ENCODE measurements around the gene PILRA.
A peak's percentile ranks its signal among the peaks of the same experiment; 100 is the strongest.
"Not testable (repeated sequence)": the region's sequence is repeated elsewhere in the genome, so short reads cannot be mapped to it uniquely, and the experiment has no call there.

PILRA gene

GRCh38 chr7:100370303-100370702, 3.0 kb upstream of the PILRA start:
- no peak overlapping the region for H3K4me3 ChIP-seq (ENCODE audit: low read length)
- DNase-seq (ENCODE audit: low read depth), result no peak
- TF ChIP-seq CTCF (conservative IDR thresholded peaks at IDR 0.05; ENCODE audit: low read depth, low read length), result no peak

GRCh38 chr7:100370746-100371145, 2.5 kb upstream of the PILRA start:
- H3K4me3 ChIP-seq (ENCODE audit: low read length), result no peak overlapping the region
- no peak for DNase-seq (ENCODE audit: low read depth)
- TF ChIP-seq CTCF (conservative IDR thresholded peaks at IDR 0.05; ENCODE audit: low read depth, low read length), result no peak

- DNase-seq (ENCODE audit: low read depth), result no peak
- no peak for TF ChIP-seq CTCF (conservative IDR thresholded peaks at IDR 0.05; ENCODE audit: low read depth, low read length)
- H3K4me3 ChIP-seq (ENCODE audit: low read length), result no peak overlapping the region
Observed at GRCh38 chr7:100371561-100372171, 1.6 kb upstream of the PILRA start.

- no peak for TF ChIP-seq CTCF (conservative IDR thresholded peaks at IDR 0.05; ENCODE audit: low read depth, low read length)
- DNase-seq (ENCODE audit: low read depth), result no peak
- no peak overlapping the region for H3K4me3 ChIP-seq (ENCODE audit: low read length)
Observed at GRCh38 chr7:100372256-100372655, 1.0 kb upstream of the PILRA start.

GRCh38 chr7:100372694-100373093, 593 bp upstream of the PILRA start:
- H3K4me3 ChIP-seq (ENCODE audit: low read length), result no peak overlapping the region
- no peak for DNase-seq (ENCODE audit: low read depth)
- no peak for TF ChIP-seq CTCF (conservative IDR thresholded peaks at IDR 0.05; ENCODE audit: low read depth, low read length)

- DNase-seq (ENCODE audit: low read depth); H3K4me3 ChIP-seq (ENCODE audit: low read length): not testable (repeated sequence)
- TF ChIP-seq CTCF (conservative IDR thresholded peaks at IDR 0.05; ENCODE audit: low read depth, low read length), result peak; percentile 18
Observed at GRCh38 chr7:100373870-100374598, 747 bp downstream of the PILRA start.

GRCh38 chr7:100374601-100375000, 1.3 kb downstream of the PILRA start:
- no peak for DNase-seq (ENCODE audit: low read depth)

More at GRCh38 chr7:100374601-100375000, 1.3 kb downstream of the PILRA start:
- no peak overlapping the region for H3K4me3 ChIP-seq (ENCODE audit: low read length)
- TF ChIP-seq CTCF (conservative IDR thresholded peaks at IDR 0.05; ENCODE audit: low read depth, low read length), result no peak

Measured in retinal pigment epithelial cell (primary cell).